ENCODE results near the gene ODF2.
"Not testable (repeated sequence)": the region's sequence is repeated elsewhere in the genome, so short reads cannot be mapped to it uniquely, and the experiment has no call there.

The ODF2 gene

GRCh38 chr9:128485414-128485855, 29.6 kb downstream of the ODF2 start:
- no peak for DNase-seq

DNA sequence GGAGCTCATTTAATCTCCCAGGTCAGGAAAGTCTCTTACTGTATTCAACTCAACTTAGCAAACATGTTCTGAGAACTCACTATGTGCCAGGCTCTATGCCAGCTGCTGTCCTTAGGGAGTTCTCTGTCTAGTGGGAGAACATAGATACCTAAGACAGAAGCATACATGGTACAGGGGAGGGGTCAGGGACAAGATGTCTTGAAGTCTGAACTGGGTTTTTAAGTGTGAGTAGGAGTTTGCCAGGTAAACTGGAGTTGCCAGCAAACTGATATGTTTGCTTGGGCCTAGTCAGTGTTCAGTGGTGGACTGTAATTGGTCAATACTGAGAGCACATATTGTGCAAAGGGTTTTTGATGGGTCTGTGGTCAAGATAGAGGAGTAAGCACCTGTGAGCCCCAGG, 30.4 kb downstream of the ODF2 start:
- DNase-seq, result no peak

- DNase-seq, result no peak
These were observed 37.6 kb downstream of the ODF2 start for GRCh38 chr9:128493424-128493823.

DNA sequence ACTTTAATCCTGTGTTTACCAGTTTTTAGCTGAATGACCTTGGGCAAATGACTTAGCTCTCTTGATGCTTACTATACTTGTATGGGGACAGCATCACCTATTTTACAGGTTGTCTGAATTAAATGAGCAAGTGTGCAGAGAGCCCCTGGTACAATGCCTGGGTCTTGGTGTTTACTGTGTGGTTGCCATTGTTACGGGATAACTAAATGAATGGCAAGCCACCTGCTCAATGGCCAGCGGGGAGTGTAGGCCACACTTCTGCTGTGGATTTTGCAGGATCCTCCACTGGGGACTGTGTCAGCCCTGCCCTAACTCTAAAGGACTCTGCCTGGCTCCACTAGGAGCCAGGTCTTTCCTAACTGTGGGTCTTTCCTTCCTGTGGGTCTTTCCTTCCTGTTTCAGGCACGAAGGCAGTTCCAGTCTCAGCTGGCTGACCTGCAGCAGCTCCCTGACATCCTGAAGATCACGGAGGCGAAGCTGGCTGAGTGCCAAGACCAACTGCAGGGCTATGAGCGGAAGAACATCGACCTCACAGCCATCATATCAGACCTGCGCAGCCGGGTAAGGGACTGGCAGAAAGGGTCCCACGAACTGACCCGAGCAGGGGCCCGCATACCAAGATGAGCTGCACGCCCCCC, 38.4 kb downstream of the ODF2 start:
- peak; percentile 95 for DNase-seq

- DNase-seq, result no peak
These were observed 38.9 kb downstream of the ODF2 start for GRCh38 chr9:128494746-128495129.

DNA sequence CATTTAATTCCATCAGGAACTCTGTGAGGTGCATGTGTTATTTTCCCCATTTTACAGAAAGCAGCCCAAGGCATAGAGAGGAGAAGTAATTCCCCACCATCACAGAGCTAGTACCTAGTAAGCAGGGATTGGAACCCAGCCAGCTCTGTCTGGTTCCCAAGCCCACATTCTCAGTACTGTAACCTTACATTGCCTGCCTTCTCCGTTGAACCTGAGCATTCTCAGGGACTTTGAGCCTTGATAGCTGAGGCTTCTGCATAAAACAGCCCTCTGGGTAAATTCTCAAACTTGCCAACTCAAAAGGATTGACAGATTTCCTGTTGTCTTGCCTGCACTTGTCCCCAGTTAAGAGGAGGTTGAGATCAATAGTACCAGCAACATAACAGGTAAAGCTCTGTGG, 39.5 kb downstream of the ODF2 start:
- no peak for DNase-seq

DNA sequence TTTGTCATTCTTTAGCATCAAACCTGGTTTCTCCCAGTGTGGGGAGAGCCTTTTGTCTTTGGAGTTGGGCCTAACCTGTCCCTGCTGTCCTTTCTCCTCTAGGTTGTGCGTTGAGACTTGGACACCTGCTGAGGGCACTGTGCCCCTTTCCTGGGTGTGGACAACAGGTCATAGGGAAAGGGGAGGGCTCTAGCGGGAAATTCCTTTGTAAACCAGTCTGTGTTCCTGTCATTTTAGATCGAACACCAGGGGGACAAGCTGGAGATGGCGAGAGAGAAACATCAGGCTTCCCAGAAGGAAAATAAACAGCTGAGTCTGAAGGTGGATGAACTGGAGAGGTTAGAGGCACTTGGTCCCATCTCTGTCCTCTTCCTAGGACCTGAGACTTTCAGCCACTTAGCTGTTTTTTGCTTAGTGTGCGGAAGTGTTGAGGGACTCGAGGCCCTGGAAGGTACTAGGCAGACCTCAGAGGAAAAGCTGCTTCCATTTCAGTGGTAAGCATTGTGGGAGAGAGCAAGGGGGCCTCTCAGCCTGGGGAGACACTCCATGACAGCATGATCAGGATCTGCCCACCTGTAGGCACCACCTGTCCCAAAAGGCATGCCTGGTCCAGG, 40.1 kb downstream of the ODF2 start:
- no peak for DNase-seq

GRCh38 chr9:128497824-128498610, 42.2 kb downstream of the ODF2 start:
- no peak for DNase-seq

- DNase-seq, result no peak
These were observed 43.1 kb downstream of the ODF2 start for GRCh38 chr9:128498911-128499310.

DNA sequence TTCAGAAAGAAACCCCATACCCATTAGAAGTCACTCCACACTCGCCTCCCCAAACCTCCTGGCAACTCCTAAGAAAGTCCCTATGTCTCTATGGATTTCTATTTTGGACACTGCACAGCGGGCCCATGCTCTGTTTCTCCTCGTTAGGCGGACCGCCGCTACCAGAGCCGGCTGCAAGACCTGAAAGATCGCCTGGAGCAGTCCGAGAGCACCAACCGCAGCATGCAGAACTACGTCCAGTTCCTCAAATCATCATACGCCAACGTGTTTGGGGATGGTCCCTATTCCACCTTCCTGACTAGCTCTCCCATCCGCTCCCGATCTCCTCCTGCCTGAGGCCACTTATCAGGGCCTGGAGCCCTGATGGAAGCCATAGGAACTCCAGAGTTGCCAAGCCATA, 44.1 kb downstream of the ODF2 start:
- DNase-seq, result no peak

- not testable (repeated sequence) for DNase-seq
These were observed 47.6 kb downstream of the ODF2 start for GRCh38 chr9:128503415-128503825.

GRCh38 chr9:128503870-128504269, 48.1 kb downstream of the ODF2 start:
- no peak for DNase-seq

GRCh38 chr9:128504485-128505413, 48.9 kb downstream of the ODF2 start, which contains the start of gene GLE1:
GLE1 (plus strand) TSS chr9:128504719; CDS start chr9:128504806, 87 bp downstream.
- DNase-seq, result peak; percentile 91

DNA sequence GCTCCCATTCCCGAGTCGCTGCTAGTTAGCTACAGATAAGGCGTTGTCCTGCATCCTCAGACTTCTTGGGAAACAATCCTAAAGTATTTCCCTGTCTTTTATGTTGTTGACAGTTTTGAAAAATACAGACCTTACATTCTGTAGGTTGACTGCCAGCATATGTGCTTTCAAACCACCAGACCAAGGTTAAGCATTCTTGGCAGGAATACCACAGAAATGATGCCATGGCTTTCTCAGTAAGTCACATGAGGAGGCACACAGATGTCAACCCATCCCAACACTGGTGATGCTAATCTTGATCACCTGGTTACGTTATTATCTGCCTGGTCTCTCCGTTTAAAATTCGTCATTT, 49.6 kb downstream of the ODF2 start:
- DNase-seq, result no peak

GRCh38 chr9:128505906-128506305, 50.1 kb downstream of the ODF2 start:
- DNase-seq, result not testable (repeated sequence)

DNA sequence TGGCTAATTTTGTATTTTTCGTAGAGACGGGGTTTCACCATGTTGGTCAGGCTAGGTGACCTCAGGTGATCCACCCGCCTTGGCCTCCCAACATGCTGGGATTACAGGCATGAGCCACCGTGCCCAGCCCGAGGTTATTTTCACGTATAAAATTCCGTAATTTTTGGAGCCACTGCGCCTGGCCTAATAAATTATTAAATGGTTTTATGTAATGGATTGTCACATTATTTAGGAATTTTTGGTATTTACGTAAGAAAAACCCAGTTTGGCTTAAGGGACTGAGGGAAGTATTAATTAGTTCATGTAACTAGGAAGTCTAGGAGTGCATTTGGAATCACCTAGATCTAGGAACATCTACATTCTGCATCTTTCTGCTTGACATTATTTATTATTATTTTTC, 57.0 kb downstream of the ODF2 start:
- no peak for DNase-seq

- DNase-seq, result no peak
These were observed 66.2 kb downstream of the ODF2 start for GRCh38 chr9:128521956-128522355.

DNA sequence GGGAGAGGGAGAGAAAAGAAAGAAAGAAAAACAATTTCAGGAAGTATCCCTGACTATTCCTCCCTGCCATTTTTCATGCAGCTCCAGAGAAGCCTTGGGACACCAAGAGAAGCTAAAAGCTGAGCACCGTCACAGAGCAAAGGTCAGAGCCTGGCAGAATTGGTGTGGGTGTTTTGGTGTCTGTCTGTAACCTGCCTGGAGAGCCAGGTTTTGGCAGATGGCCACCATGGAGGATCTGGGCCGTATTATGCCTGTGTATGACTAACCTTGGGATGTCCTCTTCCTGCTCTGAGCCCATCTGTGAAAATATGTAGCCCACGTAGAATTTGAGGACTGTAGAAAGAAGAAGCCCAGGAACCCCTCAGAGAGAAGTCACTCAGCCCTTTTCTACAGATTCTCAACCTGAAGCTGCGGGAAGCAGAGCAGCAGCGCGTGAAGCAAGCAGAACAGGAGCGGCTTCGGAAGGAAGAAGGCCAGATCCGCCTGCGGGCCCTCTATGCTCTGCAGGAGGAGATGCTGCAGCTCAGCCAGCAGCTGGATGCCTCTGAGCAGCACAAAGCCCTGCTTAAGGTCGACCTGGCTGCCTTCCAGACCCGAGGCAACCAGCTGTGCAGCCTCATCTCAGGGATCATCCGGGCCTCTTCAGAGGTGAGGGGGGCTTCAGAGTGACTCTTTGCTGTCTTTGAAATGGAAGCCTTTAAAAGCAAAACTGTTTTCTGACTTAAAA, 67.6 kb downstream of the ODF2 start:
- DNase-seq, result no peak

DNA sequence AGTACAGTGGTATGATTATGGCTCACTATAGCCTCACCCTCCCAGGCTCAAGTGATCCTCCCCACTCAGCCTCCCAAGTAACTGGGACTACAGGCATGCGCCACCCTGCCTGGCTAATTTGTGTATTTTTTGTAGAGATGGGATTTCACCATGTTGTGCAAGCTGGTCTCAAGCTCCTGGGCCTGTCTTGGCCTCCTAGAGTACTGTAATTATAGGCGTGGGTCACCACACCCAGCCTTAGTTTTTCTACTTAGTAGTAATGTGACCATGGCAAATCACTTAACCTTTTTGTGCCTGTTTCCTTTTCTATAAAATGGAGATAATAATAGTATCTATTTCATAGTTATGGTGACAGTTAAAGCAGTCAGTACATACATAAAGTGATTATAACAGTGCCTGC, 70.9 kb downstream of the ODF2 start:
- no peak for DNase-seq

DNA sequence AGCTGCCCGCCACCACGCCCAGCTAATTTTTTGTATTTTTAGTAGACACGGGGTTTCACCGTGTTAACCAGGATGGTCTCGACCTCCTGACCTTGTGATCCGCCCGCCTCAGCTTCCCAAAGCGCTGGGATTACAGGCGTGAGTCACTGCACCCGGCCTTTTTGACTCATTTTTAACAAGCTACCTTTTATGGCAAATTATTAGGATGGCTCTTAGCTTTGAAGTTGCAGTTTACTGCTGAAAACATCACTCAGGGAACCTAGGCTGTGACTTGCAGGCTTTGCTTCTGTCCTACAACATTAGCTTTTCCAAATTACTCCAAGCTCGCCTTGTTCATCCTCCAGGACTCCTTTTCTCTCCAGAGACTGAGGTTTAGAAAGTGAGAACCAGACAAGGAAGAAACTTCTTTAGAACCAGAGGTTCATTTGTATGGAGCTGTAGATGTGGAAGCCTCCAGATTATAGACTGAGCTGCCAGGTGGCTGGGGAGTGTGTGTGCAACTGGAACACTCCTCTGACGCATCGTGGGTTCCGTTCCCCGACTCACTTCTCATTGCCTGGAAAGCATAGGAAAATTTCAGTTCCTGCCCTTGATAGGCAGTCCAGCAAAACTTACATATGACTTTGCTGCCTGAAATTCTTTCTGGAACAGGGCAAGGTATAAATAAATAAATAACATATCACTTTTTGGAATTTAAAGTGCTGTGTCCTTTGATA, 72.8 kb downstream of the ODF2 start:
- DNase-seq, result no peak

GRCh38 chr9:128529191-128529590, 73.4 kb downstream of the ODF2 start:
- DNase-seq, result no peak

GRCh38 chr9:128532581-128532980, 76.8 kb downstream of the ODF2 start:
- DNase-seq, result no peak

Data from GDM1 (cell line).